Liver (tissue), 9 donors: Measurements from ENCODE around the gene PLA2G4E. TPM values are rescaled to one million over a fixed set of nuclear protein-coding genes. Genes with fewer than 3 reads are reported as not detected.

Source experiments
- DNase-seq: peaks from one replicate; pipeline ENCODE4 v3.0.0-alpha.2; 2017; ENCODE audit warnings: low spot score
- H3K27ac ChIP-seq, 2 donors: one replicate each; pipeline ENCODE4 v1.7.0; 2013; ENCODE audit warnings: inconsistent platforms in 2 of 2, low read length in 2 of 2, control low read depth in 1 of 2, low read depth in 1 of 2, mild to moderate bottlenecking in 1 of 2
- H3K27me3 ChIP-seq, 4 donors: one replicate each; pipeline versions ENCODE4 v1.6.1 to v1.7.0; 2013; ENCODE audit warnings: low read length in 3 of 4, inconsistent platforms in 1 of 4, mild to moderate bottlenecking in 1 of 4, moderate library complexity in 1 of 4; ENCODE audit not compliant: control insufficient read depth in 4 of 4, insufficient read depth in 4 of 4
- H3K36me3 ChIP-seq, 4 donors: one replicate each; pipeline versions ENCODE4 v1.6.1 to v1.7.0; 2013; ENCODE audit warnings: low read length in 3 of 4, mild to moderate bottlenecking in 3 of 4, low read depth in 1 of 4, moderate library complexity in 1 of 4; ENCODE audit not compliant: control insufficient read depth in 4 of 4, insufficient read depth in 3 of 4
- H3K4me1 ChIP-seq, 4 donors: one replicate each; pipeline versions ENCODE4 v1.6.1 to v1.7.0; 2013; ENCODE audit warnings: low read length in 3 of 4, mild to moderate bottlenecking in 3 of 4, moderate library complexity in 1 of 4; ENCODE audit not compliant: control insufficient read depth in 4 of 4, insufficient read depth in 4 of 4
- H3K4me3 ChIP-seq, 3 donors: one replicate each; pipeline versions ENCODE4 v1.6.1 to v1.7.0; 2013; ENCODE audit warnings: low read length in 3 of 3, control low read depth in 1 of 3, low read depth in 1 of 3, mild to moderate bottlenecking in 1 of 3
- H3K9ac ChIP-seq, 2 donors: one replicate each; pipeline ENCODE4 v1.7.0; 2013; ENCODE audit warnings: low read length in 2 of 2, mild to moderate bottlenecking in 2 of 2, moderate library complexity in 2 of 2, control low read depth in 1 of 2, low read depth in 1 of 2
- H3K9me3 ChIP-seq, 4 donors: one replicate each; pipeline versions ENCODE4 v1.6.1 to v1.7.0; 2013; ENCODE audit warnings: low read length in 3 of 4; ENCODE audit not compliant: control insufficient read depth in 4 of 4
- EGR1 ChIP-seq, 2 donors: IDR thresholded peaks; 2 replicates each; pipeline ENCODE4 v1.6.1; 2016 to 2018; ENCODE audit warnings: antibody characterized with exemption in 2 of 2, low read depth in 2 of 2
- FOXA1 ChIP-seq: IDR thresholded peaks from 2 replicates; pipeline ENCODE4 v1.6.1; 2016; ENCODE audit warnings: antibody characterized with exemption
- FOXA2 ChIP-seq: IDR thresholded peaks from 2 replicates; pipeline ENCODE4 v1.6.1; 2016; ENCODE audit warnings: antibody characterized with exemption
- GABPA ChIP-seq, 2 donors: IDR thresholded peaks in 1 of 2; conservative IDR thresholded peaks in 1 of 2; 2 replicates each; pipeline ENCODE4 v1.6.1; 2016; ENCODE audit warnings: antibody characterized with exemption in 2 of 2, mild to moderate bottlenecking in 1 of 2, moderate library complexity in 1 of 2
- HNF4A ChIP-seq, 2 donors: conservative IDR thresholded peaks; 2 replicates each; pipeline ENCODE4 v1.6.1; 2016; ENCODE audit warnings: antibody characterized with exemption in 2 of 2, mild to moderate bottlenecking in 2 of 2
- HNF4G ChIP-seq: IDR thresholded peaks from 2 replicates; pipeline ENCODE4 v1.6.1; 2016; ENCODE audit warnings: antibody characterized with exemption
- JUND ChIP-seq, 2 donors: IDR thresholded peaks; 2 replicates each; pipeline ENCODE4 v1.6.1; 2016; ENCODE audit warnings: antibody characterized with exemption in 2 of 2
- NR2F2 ChIP-seq: IDR thresholded peaks from 2 replicates; pipeline ENCODE4 v1.6.1; 2016; ENCODE audit warnings: antibody characterized with exemption
- RAD21 ChIP-seq, 2 donors: IDR thresholded peaks; 2 replicates each; pipeline ENCODE4 v1.6.1; 2016; ENCODE audit warnings: antibody characterized with exemption in 2 of 2, mild to moderate bottlenecking in 2 of 2
- RXRA ChIP-seq, 2 donors: IDR thresholded peaks; 2 replicates each; pipeline ENCODE4 v1.6.1; 2017 to 2018; ENCODE audit warnings: antibody characterized with exemption in 2 of 2, mild to moderate bottlenecking in 1 of 2
- SP1 ChIP-seq: IDR thresholded peaks from 2 replicates; pipeline ENCODE4 v1.6.1; 2018; ENCODE audit warnings: antibody characterized with exemption, mild to moderate bottlenecking
- TAF1 ChIP-seq: conservative IDR thresholded peaks from 2 replicates; pipeline ENCODE4 v1.6.1; 2016; ENCODE audit warnings: antibody characterized with exemption, mild to moderate bottlenecking
- YY1 ChIP-seq: IDR thresholded peaks from 2 replicates; pipeline ENCODE4 v1.6.1; 2016; ENCODE audit warnings: antibody characterized with exemption, mild to moderate bottlenecking
- WGBS: extraction: QIAGEN DNeasy Blood & Tissue Kit; methylation state at CpG from one replicate; pipeline ENCODE4 v1.1.7; 2013; 5-methylcytosine and 5-hydroxymethylcytosine counted together
- polyA plus RNA-seq, 2 donors: library from polyadenylated mRNA; stranded (reverse) in 1 of 2; unstranded in 1 of 2; fragments of 200-250 nt in 1 of 2; fragments of >200 nt in 1 of 2; fragmentation: Nextera tagmentation in 1 of 2; extraction: Ambion mirVana in 1 of 2; gene quantifications; one replicate each; pipeline versions ENCODE4 v1.2.1 to v1.2.3, GENCODE V29; 2013 to 2015
- total RNA-seq, 2 donors: library from RNA; depleted of rRNA; stranded (reverse); fragments of >200 nt; gene quantifications; one replicate each; pipeline ENCODE4 v1.2.3, GENCODE V29; 2014
- TF ChIP-seq, protein P1 (sequence below): IDR thresholded peaks from 2 replicates; pipeline ENCODE4 v1.6.1; 2016; ENCODE audit warnings: antibody characterized with exemption
- TF ChIP-seq, protein P2 (sequence below): fragments of 150-350 bp; IDR thresholded peaks from 2 replicates; pipeline ENCODE4 v1.5.1; 2017; ENCODE audit warnings: improper control_type of control experiment, low read depth, low read length; ENCODE audit not compliant: missing input control
- TF ChIP-seq, protein P3 (sequence below): IDR thresholded peaks from 2 replicates; pipeline ENCODE4 v1.6.1; 2016; ENCODE audit warnings: antibody characterized with exemption
- donor health status: healthy.
- donor health status: healthy.
- donor health status: healthy.
- donor health status: healthy.
- donor health status: healthy.

The PLA2G4E gene
- total and polyA plus RNA-seq, 4 donors: not detected

DNA sequence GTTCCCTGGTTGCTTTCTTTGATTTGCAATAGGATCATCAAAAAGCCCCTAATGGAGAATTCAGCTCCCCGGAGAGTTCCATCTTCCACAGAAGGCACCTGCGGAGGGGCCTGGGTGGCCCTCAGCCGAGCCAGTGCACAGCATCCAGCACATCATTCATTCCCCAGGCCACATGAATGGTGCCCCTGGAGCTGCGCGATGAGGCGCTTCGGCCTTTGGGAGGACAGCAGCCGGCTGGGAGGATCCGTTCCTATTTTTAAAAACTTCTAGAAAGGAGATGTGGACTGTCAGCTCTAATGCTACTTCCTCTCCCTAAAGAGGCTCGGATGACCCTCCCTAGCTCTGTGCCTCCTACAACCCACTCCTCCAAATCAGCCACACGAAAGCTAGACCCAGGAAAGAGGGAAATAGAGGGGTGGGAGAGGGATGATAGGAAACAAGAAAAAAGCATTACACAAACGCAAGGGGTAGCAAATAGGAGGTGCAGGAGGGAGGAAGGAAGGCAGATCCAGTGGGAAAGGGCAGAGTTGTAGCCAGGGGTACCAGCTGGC lies 68.8 kb downstream of the PLA2G4E start:
- no peaks in the 10 kb centered on the region for H3K9me3 ChIP-seq
- no peaks in the 10 kb centered on the region for H3K27me3 ChIP-seq
- no peak overlapping the region for H3K27ac ChIP-seq
- no peak for DNase-seq
- peaks cover 2 to 20% (median 5%) of the 10 kb centered on the region in 4 donors for H3K4me1 ChIP-seq
- H3K4me3 ChIP-seq: no peak overlapping the region
- H3K9ac ChIP-seq: no peak overlapping the region
- 92% methylated on average over 12 of the region's 12 CpGs for WGBS
- H3K36me3 ChIP-seq: peaks cover 0 to 8% (median 3%) of the 10 kb centered on the region in 4 donors
- TF ChIP-seq EGR1 (IDR thresholded peaks at IDR 0.05; ENCODE audit: low read depth in 2 of 2) (no peak), GABPA (IDR thresholded peaks at IDR 0.05 in 1 of 2, conservative IDR thresholded peaks at IDR 0.05 in 1 of 2) (no peak), JUND (IDR thresholded peaks at IDR 0.05) (no peak), HNF4G (no peak), HNF4A (conservative IDR thresholded peaks at IDR 0.05) (no peak), TAF1 (no peak), SP1 (no peak), RAD21 (IDR thresholded peaks at IDR 0.05) (no peak), YY1 (no peak), RXRA (IDR thresholded peaks at IDR 0.05) (no peak), FOXA1 (no peak), NR2F2 (no peak), FOXA2 (no peak)
- TF ChIP-seq, protein P1, sequence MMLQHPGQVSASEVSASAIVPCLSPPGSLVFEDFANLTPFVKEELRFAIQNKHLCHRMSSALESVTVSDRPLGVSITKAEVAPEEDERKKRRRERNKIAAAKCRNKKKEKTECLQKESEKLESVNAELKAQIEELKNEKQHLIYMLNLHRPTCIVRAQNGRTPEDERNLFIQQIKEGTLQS: no peak
- TF ChIP-seq, protein P2, sequence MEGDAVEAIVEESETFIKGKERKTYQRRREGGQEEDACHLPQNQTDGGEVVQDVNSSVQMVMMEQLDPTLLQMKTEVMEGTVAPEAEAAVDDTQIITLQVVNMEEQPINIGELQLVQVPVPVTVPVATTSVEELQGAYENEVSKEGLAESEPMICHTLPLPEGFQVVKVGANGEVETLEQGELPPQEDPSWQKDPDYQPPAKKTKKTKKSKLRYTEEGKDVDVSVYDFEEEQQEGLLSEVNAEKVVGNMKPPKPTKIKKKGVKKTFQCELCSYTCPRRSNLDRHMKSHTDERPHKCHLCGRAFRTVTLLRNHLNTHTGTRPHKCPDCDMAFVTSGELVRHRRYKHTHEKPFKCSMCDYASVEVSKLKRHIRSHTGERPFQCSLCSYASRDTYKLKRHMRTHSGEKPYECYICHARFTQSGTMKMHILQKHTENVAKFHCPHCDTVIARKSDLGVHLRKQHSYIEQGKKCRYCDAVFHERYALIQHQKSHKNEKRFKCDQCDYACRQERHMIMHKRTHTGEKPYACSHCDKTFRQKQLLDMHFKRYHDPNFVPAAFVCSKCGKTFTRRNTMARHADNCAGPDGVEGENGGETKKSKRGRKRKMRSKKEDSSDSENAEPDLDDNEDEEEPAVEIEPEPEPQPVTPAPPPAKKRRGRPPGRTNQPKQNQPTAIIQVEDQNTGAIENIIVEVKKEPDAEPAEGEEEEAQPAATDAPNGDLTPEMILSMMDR: no peak
- TF ChIP-seq, protein P3, sequence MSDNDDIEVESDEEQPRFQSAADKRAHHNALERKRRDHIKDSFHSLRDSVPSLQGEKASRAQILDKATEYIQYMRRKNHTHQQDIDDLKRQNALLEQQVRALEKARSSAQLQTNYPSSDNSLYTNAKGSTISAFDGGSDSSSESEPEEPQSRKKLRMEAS: no peak

DNA sequence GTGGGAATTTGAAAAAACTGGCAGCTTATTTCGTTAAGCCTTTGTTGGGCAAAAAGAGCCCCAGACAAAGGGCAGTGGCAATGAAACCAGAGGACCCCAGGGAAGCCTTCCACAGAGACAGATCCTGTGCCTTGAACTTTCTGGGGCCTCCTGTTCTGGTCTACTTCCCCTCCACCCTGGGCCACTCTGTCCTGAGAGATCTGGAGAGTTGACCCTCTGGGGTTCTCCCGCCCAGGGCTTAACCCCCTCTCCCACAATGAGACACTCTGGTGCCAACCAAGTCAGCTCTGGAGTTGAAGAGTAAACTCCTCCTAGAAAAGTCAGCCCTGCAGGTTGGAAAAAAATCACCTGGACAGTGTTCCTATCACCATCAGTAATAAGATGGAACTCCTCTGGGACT lies 69.3 kb downstream of the PLA2G4E start:
- no peaks in the 10 kb centered on the region for H3K27me3 ChIP-seq
- H3K9ac ChIP-seq: no peak overlapping the region
- TF ChIP-seq SP1 (no peak), YY1 (no peak), TAF1 (no peak)

DNA sequence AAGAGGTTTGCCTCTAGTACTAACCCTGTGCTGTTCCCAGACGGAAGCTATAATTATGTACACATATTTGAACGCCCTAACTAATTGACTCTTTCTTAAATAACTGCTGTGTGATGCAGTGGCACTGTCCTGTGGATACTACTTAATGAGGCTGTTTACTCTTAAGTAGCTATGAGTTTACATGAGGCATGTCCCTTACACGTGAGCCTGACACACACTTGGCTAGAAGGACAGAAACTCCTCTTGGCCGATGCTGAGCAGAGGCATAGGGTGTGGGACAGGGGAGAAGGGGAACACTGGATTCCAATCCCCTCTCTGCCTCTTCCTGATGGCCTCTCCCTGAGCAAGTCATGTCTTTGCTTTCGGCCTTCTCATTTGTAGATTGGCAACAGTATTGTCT lies 70.4 kb downstream of the PLA2G4E start:
- peaks cover 0 to 8% (median 3%) of the 10 kb centered on the region in 4 donors for H3K36me3 ChIP-seq
- H3K4me1 ChIP-seq: peaks cover 2 to 12% (median 3%) of the 10 kb centered on the region in 4 donors
- DNase-seq: no peak
- H3K9me3 ChIP-seq: no peaks in the 10 kb centered on the region
- TF ChIP-seq YY1 (no peak), RXRA (IDR thresholded peaks at IDR 0.05) (no peak), SP1 (no peak), HNF4A (conservative IDR thresholded peaks at IDR 0.05) (no peak)
- TF ChIP-seq, protein P3: no peak
- no peaks in the 10 kb centered on the region for H3K27me3 ChIP-seq
- no peak overlapping the region for H3K9ac ChIP-seq
- WGBS: 81% methylated on average over 5 of the region's 5 CpGs
- H3K27ac ChIP-seq: no peak overlapping the region
- no peak overlapping the region for H3K4me3 ChIP-seq

More for the DNA sequence above, 69.3 kb downstream of the PLA2G4E start:
- WGBS: 50% methylated on average over 2 of the region's 2 CpGs
- Histone ChIP-seq H3K27ac (no peak overlapping the region), H3K36me3 (peaks cover 0 to 8% (median 3%) of the 10 kb centered on the region in 4 donors), H3K9me3 (no peaks in the 10 kb centered on the region), H3K4me3 (no peak overlapping the region), H3K4me1 (peaks cover 2 to 16% (median 3%) of the 10 kb centered on the region in 4 donors)
- DNase-seq: no peak
